ENCODE data around the gene KIFC3.
A peak's percentile ranks its signal among the peaks of the same experiment; 100 is the strongest.
"Not testable (repeated sequence)": the region's sequence is repeated elsewhere in the genome, so short reads cannot be mapped to it uniquely, and the experiment has no call there.

Gene KIFC3

GRCh38 chr16:57823836-57824235, 21.5 kb upstream of the KIFC3 start:
- no peak for DNase-seq

- DNase-seq: no peak
Observed at GRCh38 chr16:57822856-57823255, 20.6 kb upstream of the KIFC3 start.

GRCh38 chr16:57822018-57822553, 19.8 kb upstream of the KIFC3 start:
- no peak for DNase-seq

- DNase-seq: no peak
Observed at GRCh38 chr16:57821149-57821971, 19.1 kb upstream of the KIFC3 start.

- DNase-seq: no peak
Observed at GRCh38 chr16:57818377-57819064, 16.2 kb upstream of the KIFC3 start.

- DNase-seq: no peak
Observed at GRCh38 chr16:57817680-57818079, 15.4 kb upstream of the KIFC3 start.

GRCh38 chr16:57815987-57816745, 13.9 kb upstream of the KIFC3 start:
- DNase-seq: peak; percentile 37

GRCh38 chr16:57814896-57815295, 12.6 kb upstream of the KIFC3 start:
- DNase-seq: no peak

- no peak for DNase-seq
Observed at GRCh38 chr16:57813466-57813865, 11.2 kb upstream of the KIFC3 start.

- not testable (repeated sequence) for DNase-seq
Observed at GRCh38 chr16:57811340-57811739, 9.0 kb upstream of the KIFC3 start.

- DNase-seq: peak; percentile 70 to 79
Observed at GRCh38 chr16:57810197-57811031, 8.1 kb upstream of the KIFC3 start.

- DNase-seq: no peak
Observed at GRCh38 chr16:57809276-57810196, 7.2 kb upstream of the KIFC3 start.

GRCh38 chr16:57808589-57809228, 6.4 kb upstream of the KIFC3 start:
- DNase-seq: no peak

- peak; percentile 70 to 73 for DNase-seq
Observed at GRCh38 chr16:57807968-57808528, 5.8 kb upstream of the KIFC3 start.

- DNase-seq: no peak
Observed at GRCh38 chr16:57807252-57807967, 5.1 kb upstream of the KIFC3 start.

- DNase-seq: no peak
Observed at GRCh38 chr16:57805176-57805575, 2.9 kb upstream of the KIFC3 start.

GRCh38 chr16:57804111-57804837, 2.0 kb upstream of the KIFC3 start:
- DNase-seq: no peak

GRCh38 chr16:57803134-57803990, 1.1 kb upstream of the KIFC3 start:
- no peak for DNase-seq
